Gastrocnemius medialis (tissue), 4 donors: ENCODE data around the gene CHSY1.

Source experiments
- CTCF ChIP-seq, 5 experiments: fragments of 450-650 bp in 3 of 5; fragments of 200-600 bp in 2 of 5; sonication (generic) in 2 of 5; IDR thresholded peaks in 4 of 5; conservative IDR thresholded peaks in 1 of 5; 1 replicate in 4 of 5; 2 replicates in 1 of 5; pipeline ENCODE4 v1.5.1; 2016 to 2019; ENCODE audit warnings: antibody characterized with exemption in 5 of 5, mild to moderate bottlenecking in 3 of 5, moderate library complexity in 3 of 5
- POLR2A ChIP-seq, 2 donors: fragments of 450-650 bp; IDR thresholded peaks; one replicate each; pipeline ENCODE4 v1.6.1; 2017; ENCODE audit warnings: antibody characterized with exemption in 2 of 2, mild to moderate bottlenecking in 2 of 2, moderate library complexity in 2 of 2

GRCh38 chr15:101185336-101185735 is 66.5 kb downstream of the CHSY1 start:
- TF ChIP-seq CTCF (IDR thresholded peaks at IDR 0.05 in 4 of 5, conservative IDR thresholded peaks at IDR 0.05 in 1 of 5) (no peak), POLR2A (IDR thresholded peaks at IDR 0.05) (no peak)
